A549 treated with Mapracorat at 1 μM for 4 hours (cell line): ENCODE data around the gene TOR1AIP1. TPM values are rescaled to one million over a fixed set of nuclear protein-coding genes. Genes with fewer than 3 reads are reported as not detected.

ENCODE experiments used
- total RNA-seq: library from RNA; stranded (reverse); fragments of 200-300 nt; extraction: Qiagen RNA extraction; gene quantifications from 5 replicates; pipeline ENCODE4 v1.2.3, GENCODE V29; 2022

TOR1AIP1 gene, protein sequence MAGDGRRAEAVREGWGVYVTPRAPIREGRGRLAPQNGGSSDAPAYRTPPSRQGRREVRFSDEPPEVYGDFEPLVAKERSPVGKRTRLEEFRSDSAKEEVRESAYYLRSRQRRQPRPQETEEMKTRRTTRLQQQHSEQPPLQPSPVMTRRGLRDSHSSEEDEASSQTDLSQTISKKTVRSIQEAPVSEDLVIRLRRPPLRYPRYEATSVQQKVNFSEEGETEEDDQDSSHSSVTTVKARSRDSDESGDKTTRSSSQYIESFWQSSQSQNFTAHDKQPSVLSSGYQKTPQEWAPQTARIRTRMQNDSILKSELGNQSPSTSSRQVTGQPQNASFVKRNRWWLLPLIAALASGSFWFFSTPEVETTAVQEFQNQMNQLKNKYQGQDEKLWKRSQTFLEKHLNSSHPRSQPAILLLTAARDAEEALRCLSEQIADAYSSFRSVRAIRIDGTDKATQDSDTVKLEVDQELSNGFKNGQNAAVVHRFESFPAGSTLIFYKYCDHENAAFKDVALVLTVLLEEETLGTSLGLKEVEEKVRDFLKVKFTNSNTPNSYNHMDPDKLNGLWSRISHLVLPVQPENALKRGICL
- 27.9 to 30.1 TPM (median 29.5 TPM) in 5 replicates for total RNA-seq

GRCh38 chr1:179882253-179883039, at the start of gene TOR1AIP1:
TSS of gene TOR1AIP1 (plus strand) at chr1:179882285. CDS start at chr1:179882503, 218 bp downstream.

GRCh38 chr1:179877586-179878265, 4.4 kb upstream of the TOR1AIP1 start, which contains the start of gene TOR1AIP2:
TSS of gene TOR1AIP2 (minus strand) at chr1:179877803. CDS start at chr1:179852665, 25,138 bp downstream.

GRCh38 chr1:179954493-179955286, 72.6 kb downstream of the TOR1AIP1 start, which contains the start of gene CEP350:
TSS of gene CEP350 (plus strand) at chr1:179954810. CDS start at chr1:179986182, 31,372 bp downstream.

Other genes with a start within 250 kb of the TOR1AIP1 start
- 0.04 TPM in 1 of 5 replicates, not detected in the others for gene FAM163A, start 139.0 kb upstream of the TOR1AIP1 start, total RNA-seq
- 14.5 to 19.5 TPM (median 17.8 TPM) in 5 replicates for gene TOR1AIP2, start 4.5 kb upstream of the TOR1AIP1 start, total RNA-seq
- 8.3 to 14.9 TPM (median 11.3 TPM) in 5 replicates for gene CEP350, start 72.5 kb downstream of the TOR1AIP1 start, total RNA-seq